ENCODE measurements around the gene SFSWAP.
"Not testable (repeated sequence)": the region's sequence is repeated elsewhere in the genome, so short reads cannot be mapped to it uniquely, and the experiment has no call there.

SFSWAP gene

GRCh38 chr12:131679816-131680215 is 31.1 kb upstream of the SFSWAP start:
- not testable (repeated sequence) for DNase-seq (ENCODE audit: low spot score)

GRCh38 chr12:131680392-131681256 is 30.3 kb upstream of the SFSWAP start:
- not testable (repeated sequence) for DNase-seq (ENCODE audit: low spot score)

GRCh38 chr12:131681257-131681620 is 29.7 kb upstream of the SFSWAP start:
- DNase-seq (ENCODE audit: low spot score) = no peak

- not testable (repeated sequence) for DNase-seq (ENCODE audit: low spot score)
Measured at GRCh38 chr12:131681746-131682509, 29.0 kb upstream of the SFSWAP start.

GRCh38 chr12:131682510-131682895 is 28.4 kb upstream of the SFSWAP start:
- no peak for DNase-seq (ENCODE audit: low spot score)

- no peak for DNase-seq (ENCODE audit: low spot score)
Measured at GRCh38 chr12:131683266-131684014, 27.4 kb upstream of the SFSWAP start.

GRCh38 chr12:131684015-131684725 is 26.7 kb upstream of the SFSWAP start:
- DNase-seq (ENCODE audit: low spot score) = no peak

GRCh38 chr12:131687346-131688125 is 23.4 kb upstream of the SFSWAP start:
- no peak for DNase-seq (ENCODE audit: low spot score)

GRCh38 chr12:131688131-131688844 is 22.6 kb upstream of the SFSWAP start:
- no peak for DNase-seq (ENCODE audit: low spot score)

GRCh38 chr12:131688845-131689154 is 22.1 kb upstream of the SFSWAP start:
- DNase-seq (ENCODE audit: low spot score) = no peak

- no peak for DNase-seq (ENCODE audit: low spot score)
Measured at GRCh38 chr12:131690320-131690719, 20.6 kb upstream of the SFSWAP start.

GRCh38 chr12:131692431-131692830 is 18.5 kb upstream of the SFSWAP start:
- no peak for DNase-seq (ENCODE audit: low spot score)

GRCh38 chr12:131693149-131693548 is 17.7 kb upstream of the SFSWAP start:
- DNase-seq (ENCODE audit: low spot score) = no peak

GRCh38 chr12:131694116-131694838 is 16.6 kb upstream of the SFSWAP start:
- DNase-seq (ENCODE audit: low spot score) = no peak

- DNase-seq (ENCODE audit: low spot score) = no peak
Measured at GRCh38 chr12:131695968-131696367, 14.9 kb upstream of the SFSWAP start.

GRCh38 chr12:131698286-131698685 is 12.6 kb upstream of the SFSWAP start:
- no peak for DNase-seq (ENCODE audit: low spot score)

GRCh38 chr12:131699434-131699833 is 11.5 kb upstream of the SFSWAP start:
- no peak for DNase-seq (ENCODE audit: low spot score)

GRCh38 chr12:131700271-131700670 is 10.6 kb upstream of the SFSWAP start:
- no peak for DNase-seq (ENCODE audit: low spot score)

- DNase-seq (ENCODE audit: low spot score) = no peak
Measured at GRCh38 chr12:131701705-131702572, 9.0 kb upstream of the SFSWAP start.
